ENCODE measurements around the gene RBBP8NL. TPM values are rescaled to one million over a fixed set of nuclear protein-coding genes. Genes with fewer than 3 reads are reported as not detected.

RBBP8NL gene
- total RNA-seq, 1 donor from 2014 or later: not detected

DNA sequence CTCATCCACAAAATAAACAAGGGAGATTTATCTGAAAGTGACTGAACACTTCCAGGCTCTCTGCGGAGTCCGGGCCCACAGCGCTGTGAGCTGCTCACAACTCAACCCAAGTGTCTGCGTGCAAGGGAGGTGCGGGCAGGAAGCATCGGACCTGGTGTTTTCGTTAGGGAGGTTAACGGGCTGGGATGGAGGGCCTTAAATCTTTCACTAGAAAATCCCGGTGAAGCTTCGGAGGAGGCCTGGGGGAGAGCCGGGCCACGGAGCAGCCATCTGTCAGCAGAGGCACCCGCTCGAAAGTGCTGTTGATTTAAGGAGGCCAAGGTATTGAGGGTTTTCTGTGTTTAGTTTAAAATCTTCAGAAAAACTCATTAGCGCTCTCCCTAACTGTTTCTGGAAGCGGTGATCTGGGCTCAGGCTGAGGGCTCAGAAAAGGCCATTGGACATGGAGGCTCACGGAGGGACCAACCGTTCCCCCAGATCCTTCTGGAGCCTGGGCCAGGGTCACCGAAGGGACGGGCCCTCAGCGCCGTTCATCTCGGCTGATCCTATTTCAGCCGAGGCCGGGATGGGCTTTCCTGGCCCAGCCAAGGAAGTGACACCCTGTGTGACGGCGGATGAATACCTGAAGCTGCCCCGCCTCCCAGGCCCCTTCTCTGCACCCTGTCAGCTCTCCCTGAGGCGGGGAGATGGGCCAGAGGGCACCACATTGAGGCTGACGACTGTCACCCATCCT is 27.7 kb upstream of the RBBP8NL start:
- no peak for DNase-seq (ENCODE audit: low read depth)
- Histone ChIP-seq H3K27me3 (ENCODE audit: control insufficient read depth, insufficient read depth, low read length) (peaks cover 77% of the 10 kb centered on the region), H3K4me3 (ENCODE audit: low read depth, low read length) (no peak overlapping the region), H3K36me3 (ENCODE audit: control insufficient read depth, insufficient read depth, low read length) (no peaks in the 10 kb centered on the region)
- TF ChIP-seq, protein P1, sequence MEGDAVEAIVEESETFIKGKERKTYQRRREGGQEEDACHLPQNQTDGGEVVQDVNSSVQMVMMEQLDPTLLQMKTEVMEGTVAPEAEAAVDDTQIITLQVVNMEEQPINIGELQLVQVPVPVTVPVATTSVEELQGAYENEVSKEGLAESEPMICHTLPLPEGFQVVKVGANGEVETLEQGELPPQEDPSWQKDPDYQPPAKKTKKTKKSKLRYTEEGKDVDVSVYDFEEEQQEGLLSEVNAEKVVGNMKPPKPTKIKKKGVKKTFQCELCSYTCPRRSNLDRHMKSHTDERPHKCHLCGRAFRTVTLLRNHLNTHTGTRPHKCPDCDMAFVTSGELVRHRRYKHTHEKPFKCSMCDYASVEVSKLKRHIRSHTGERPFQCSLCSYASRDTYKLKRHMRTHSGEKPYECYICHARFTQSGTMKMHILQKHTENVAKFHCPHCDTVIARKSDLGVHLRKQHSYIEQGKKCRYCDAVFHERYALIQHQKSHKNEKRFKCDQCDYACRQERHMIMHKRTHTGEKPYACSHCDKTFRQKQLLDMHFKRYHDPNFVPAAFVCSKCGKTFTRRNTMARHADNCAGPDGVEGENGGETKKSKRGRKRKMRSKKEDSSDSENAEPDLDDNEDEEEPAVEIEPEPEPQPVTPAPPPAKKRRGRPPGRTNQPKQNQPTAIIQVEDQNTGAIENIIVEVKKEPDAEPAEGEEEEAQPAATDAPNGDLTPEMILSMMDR (IDR thresholded peaks at IDR 0.05; ENCODE audit: insufficient read depth, low read length, poor library complexity, severe bottlenecking): no peak

DNA sequence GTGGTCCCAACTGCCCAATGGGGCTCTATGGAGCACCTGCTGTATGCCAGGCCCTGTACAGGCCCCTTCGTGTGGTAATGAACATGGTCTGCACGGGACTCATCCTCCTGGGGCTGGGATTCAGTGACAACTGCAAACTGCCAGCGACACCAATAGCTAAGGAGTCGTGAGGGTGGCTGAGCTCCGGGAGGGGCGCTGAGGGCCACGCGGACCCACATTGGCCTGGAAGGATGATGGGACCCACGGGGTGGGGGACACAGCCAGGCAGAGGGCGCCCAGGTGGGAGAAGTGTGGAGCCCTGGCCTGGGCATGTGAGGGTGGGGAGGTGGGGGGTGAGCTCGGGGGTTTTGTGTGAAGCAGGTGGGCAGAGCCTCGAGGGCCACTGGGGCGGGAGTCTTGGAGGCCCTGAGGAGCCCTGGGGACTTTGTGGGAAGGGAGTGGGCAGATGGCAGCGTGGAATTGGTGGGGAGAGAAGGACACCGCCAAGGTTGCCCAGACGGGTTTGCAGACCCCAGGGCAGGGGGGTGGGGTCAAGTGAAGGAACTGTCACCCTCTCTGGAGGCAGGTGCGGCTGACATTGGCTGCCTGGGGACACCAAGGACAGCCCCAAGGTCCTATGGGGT is 26.0 kb upstream of the RBBP8NL start:
- peaks cover 71% of the 10 kb centered on the region for H3K27me3 ChIP-seq (ENCODE audit: control insufficient read depth, insufficient read depth, low read length)
- H3K36me3 ChIP-seq (ENCODE audit: control insufficient read depth, insufficient read depth, low read length): no peaks in the 10 kb centered on the region
- no peak for DNase-seq (ENCODE audit: low read depth)
- H3K4me3 ChIP-seq (ENCODE audit: low read depth, low read length): no peak overlapping the region
- TF ChIP-seq, protein P1 (IDR thresholded peaks at IDR 0.05; ENCODE audit: insufficient read depth, low read length, poor library complexity, severe bottlenecking): no peak

DNA sequence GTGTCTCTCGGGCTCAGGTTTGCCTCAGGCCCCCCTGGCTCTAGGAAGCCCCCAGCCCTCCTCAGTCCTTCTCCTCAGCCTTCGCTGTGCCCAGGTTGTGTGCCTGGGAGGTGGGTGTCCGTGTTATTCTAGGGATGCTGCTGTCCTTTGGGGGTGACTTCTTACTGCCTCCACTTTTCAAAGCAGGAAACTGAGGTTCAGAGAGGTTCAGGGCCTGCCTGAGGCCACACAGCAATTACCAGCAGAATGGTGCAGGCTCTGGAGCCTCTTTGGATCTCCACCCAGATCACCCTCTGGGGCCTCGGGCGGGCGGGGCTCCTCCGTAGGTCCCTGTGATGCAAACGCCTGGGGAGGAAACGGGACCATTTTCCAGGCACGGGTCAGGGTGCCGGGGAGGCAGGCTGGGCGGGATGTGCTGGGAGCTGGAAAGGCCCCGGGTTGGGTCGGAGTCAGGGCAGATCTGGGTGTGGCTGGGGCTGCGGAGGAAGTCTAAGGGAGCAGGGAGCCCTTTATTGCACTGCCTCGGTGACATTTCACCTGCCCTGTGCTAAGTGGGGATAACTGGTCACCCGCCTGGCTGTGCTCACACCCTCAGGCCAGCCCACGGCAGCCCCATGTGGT is 25.2 kb upstream of the RBBP8NL start:
- no peaks in the 10 kb centered on the region for H3K36me3 ChIP-seq (ENCODE audit: control insufficient read depth, insufficient read depth, low read length)
- peaks cover 70% of the 10 kb centered on the region for H3K27me3 ChIP-seq (ENCODE audit: control insufficient read depth, insufficient read depth, low read length)
- no peak overlapping the region for H3K4me3 ChIP-seq (ENCODE audit: low read depth, low read length)
- TF ChIP-seq, protein P1 (IDR thresholded peaks at IDR 0.05; ENCODE audit: insufficient read depth, low read length, poor library complexity, severe bottlenecking): no peak
- no peak for DNase-seq (ENCODE audit: low read depth)

DNA sequence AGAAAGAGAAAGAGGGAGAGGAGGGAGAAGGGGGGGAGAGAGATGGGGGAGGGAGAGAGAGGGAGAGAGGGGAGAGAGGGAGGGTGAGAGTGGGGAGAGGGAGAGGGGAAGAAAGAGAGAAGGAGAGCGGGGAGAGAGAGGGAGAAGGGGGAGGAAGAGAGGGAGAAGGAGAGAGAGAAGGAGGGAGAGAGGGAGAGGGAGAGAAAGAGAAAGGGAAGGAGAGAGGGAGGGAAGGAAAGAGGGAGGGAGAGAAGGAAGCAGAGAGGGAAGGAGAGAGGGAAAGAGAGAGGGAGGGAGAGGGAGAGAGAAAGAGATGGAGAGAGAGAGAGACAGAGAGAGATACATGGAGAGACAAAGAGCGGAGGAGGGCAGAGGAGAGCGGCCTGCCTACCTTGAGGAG is 24.6 kb upstream of the RBBP8NL start:
- TF ChIP-seq, protein P1 (IDR thresholded peaks at IDR 0.05; ENCODE audit: insufficient read depth, low read length, poor library complexity, severe bottlenecking): no peak
- no peaks in the 10 kb centered on the region for H3K36me3 ChIP-seq (ENCODE audit: control insufficient read depth, insufficient read depth, low read length)
- DNase-seq (ENCODE audit: low read depth): no peak
- H3K4me3 ChIP-seq (ENCODE audit: low read depth, low read length): no peak overlapping the region
- H3K27me3 ChIP-seq (ENCODE audit: control insufficient read depth, insufficient read depth, low read length): peaks cover 68% of the 10 kb centered on the region

DNA sequence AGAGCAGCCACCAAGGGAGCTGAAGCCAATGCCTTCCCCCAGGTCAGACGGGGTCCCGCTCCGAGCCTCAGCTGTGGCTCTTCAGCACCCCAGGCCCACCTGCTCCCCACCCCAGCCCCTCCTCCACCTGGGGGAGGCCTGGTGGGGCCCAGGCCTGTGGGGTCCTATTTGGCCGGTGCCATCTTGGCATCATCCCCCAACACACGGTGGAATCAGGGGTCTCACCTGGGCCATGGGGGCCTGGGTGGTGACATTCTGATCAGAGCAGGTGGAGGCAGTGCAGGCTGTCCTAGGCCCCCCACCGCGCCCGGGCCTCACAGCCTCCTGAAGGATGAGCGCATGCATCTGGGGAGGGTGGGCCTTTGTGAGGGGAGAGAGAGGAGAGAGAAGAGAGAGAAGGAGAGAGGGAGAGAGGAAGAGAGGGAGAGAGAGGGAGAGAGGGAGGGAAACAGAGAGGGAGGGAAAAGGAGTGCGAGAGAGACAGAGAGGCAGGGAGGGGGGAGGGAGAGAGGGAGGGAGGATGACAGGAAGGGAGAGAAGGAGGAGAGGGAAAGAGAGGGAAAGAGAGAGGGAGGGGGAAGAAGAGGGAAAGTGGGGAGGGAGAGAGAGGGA is 23.9 kb upstream of the RBBP8NL start:
- no peak for DNase-seq (ENCODE audit: low read depth)
- H3K27me3 ChIP-seq (ENCODE audit: control insufficient read depth, insufficient read depth, low read length): peaks cover 66% of the 10 kb centered on the region
- no peaks in the 10 kb centered on the region for H3K36me3 ChIP-seq (ENCODE audit: control insufficient read depth, insufficient read depth, low read length)
- H3K4me3 ChIP-seq (ENCODE audit: low read depth, low read length): no peak overlapping the region
- TF ChIP-seq, protein P1 (IDR thresholded peaks at IDR 0.05; ENCODE audit: insufficient read depth, low read length, poor library complexity, severe bottlenecking): no peak
